ENCODE data around the gene RAC2. TPM values are rescaled to one million over a fixed set of nuclear protein-coding genes. Genes with fewer than 3 reads are reported as not detected.
A peak's percentile ranks its signal among the peaks of the same experiment; 100 is the strongest.

The RAC2 gene
- total RNA-seq, 4 donors from 2014 or later = 17.3 to 27.1 (median 19.6) TPM

DNA sequence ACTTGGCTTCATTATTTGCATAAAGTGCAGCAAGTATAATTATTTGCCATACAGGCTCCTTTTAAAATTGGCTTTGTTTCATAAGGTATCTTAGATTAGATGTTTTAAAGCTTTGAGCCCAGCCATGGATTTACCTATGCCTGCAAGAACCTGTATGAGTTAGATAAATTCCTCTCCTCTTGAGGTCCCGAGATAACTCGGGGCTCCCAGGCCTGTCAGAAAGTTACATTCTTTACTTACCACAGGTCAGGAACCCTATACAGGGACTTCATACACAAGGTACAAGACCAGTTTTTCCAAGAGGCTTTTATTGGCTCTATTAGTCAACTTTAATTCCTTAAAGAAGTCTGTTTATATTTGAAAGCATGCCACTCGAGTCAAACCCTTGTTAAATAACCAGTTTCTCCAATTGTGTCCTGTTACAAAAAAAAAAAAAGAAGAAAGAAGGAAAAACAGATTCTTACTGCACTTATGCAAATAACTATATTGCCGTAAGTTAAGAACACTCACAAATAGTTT is 53.7 kb downstream of the RAC2 start:
- Histone ChIP-seq H3K9me3 (no peaks in the 10 kb centered on the region), H3K27me3 (no peaks in the 10 kb centered on the region), H3K4me3 (no peak overlapping the region), H3K4me1 (peaks cover 27 to 61% (median 31%) of the 10 kb centered on the region in 3 donors), H3K36me3 (no peaks in the 10 kb centered on the region), H3K27ac (peak overlapping the region in 1 of 4 donors; percentile 91)
- intact Hi-C loops (cut with DNase I) = no loop called here
- TF ChIP-seq CTCF (IDR thresholded peaks at IDR 0.05) (no peak), POLR2A (IDR thresholded peaks at IDR 0.05) (no peak)
- WGBS, 2 donors = 28 to 47% methylated on average over 4 of the region's 4 CpGs
- no peak for DNase-seq

DNA sequence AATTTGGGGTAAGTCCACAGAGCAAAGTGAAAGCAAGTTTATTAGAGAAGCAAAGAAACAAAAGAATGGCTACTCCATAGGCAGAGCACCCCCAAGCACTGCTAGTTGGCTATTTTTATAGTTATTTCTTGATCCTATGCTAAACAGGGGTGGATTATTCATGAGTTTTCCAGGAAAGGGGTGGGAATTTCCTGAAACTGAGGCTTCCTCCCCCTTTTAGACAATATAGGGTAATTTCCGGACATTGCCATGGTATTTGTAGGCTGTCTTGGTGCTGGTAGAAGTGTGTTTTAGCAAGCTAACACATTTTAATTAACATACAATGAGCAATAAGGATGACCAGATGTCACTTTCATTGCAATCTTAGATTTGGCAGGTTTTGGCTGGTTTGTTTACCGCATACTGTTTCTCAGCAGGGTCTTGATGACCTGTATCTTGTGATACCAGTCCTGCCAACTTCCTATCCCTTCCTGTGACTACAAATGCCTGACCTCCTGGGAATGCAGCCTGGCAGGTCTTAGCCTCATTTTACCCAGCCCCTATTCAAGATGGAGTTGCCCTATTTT is 55.1 kb downstream of the RAC2 start:
- no peaks in the 10 kb centered on the region for H3K9me3 ChIP-seq
- intact Hi-C loops (cut with DNase I) = no loop called here
- WGBS, 2 donors = 23 to 33% methylated on average over 2 of the region's 2 CpGs
- peaks cover 27 to 69% (median 31%) of the 10 kb centered on the region in 3 donors for H3K4me1 ChIP-seq
- peak overlapping the region; percentile 75 to 91 (median 88) for H3K27ac ChIP-seq
- no peaks in the 10 kb centered on the region for H3K36me3 ChIP-seq
- no peak for DNase-seq
- H3K4me3 ChIP-seq = peak overlapping the region in 1 of 4 donors; percentile 56
- no peak for TF ChIP-seq POLR2A (IDR thresholded peaks at IDR 0.05)
- no peak for TF ChIP-seq CTCF (IDR thresholded peaks at IDR 0.05)
- H3K27me3 ChIP-seq = no peaks in the 10 kb centered on the region

DNA sequence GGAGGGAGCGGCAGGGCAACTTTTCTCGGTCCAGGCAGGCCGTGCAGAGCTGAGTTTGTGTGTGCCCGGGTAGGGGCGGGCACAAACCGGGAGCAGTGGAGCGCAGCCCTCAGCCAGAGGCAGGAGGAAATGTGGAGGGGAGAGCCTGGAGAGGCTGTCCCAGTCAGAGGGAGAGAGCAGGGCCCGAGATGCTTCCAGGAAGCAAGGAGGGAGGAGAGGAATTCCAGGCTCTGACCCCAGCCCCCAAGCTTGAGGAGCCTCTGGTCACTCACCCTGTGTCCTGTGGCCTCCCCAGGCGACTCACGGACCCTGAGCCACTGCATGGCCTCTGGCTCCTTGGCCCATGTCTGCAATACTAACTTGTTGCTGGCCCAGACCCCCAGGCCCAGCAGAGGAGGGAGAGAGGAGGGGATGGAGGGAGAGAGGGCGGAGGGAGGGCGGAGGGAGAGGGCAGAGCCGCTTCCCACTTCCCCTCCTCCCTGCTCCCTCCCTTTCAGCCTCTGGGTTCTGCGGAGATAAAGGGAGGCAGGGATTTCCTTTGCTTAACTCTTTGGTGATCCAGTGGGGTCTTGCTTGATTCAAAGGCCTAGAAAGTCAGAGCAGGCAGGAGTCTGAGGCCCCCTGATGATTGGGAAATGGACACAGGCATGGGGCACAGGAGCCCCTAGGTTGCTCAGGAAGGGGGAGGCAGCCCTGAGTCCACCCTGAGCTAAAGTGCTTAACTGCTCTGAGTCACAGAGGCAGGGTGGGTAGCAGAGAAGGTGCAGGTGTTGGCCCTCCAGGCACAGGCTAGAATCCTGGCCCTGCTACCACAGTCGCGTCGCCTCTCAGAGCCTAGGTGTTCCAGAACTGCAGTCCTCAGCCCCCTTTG is 55.9 kb downstream of the RAC2 start, which contains the start of gene C1QTNF6:
TSS of gene C1QTNF6 (minus strand) at position 357 of the 871 bp plus-strand sequence. CDS start at position 323, 34 bp downstream.
- 22 to 42% methylated on average over 7 to 9 of the region's 17 CpGs for WGBS, 2 donors
- no peaks in the 10 kb centered on the region for H3K9me3 ChIP-seq
- peaks cover 27 to 65% (median 31%) of the 10 kb centered on the region in 3 donors for H3K4me1 ChIP-seq
- TF ChIP-seq CTCF (IDR thresholded peaks at IDR 0.05) (no peak), POLR2A (IDR thresholded peaks at IDR 0.05) (no peak)
- intact Hi-C loops (cut with DNase I) = no loop called here
- no peaks in the 10 kb centered on the region for H3K36me3 ChIP-seq
- no peaks in the 10 kb centered on the region for H3K27me3 ChIP-seq
- peak within 1 kb of the TSS in 3 of 4 donors; percentile 32 to 56 (median 38) for H3K4me3 ChIP-seq
- no peak for DNase-seq
- H3K27ac ChIP-seq = peak within 1 kb of the TSS; percentile 75 to 91 (median 88)

- no peaks in the 10 kb centered on the region for H3K9me3 ChIP-seq
- TF ChIP-seq CTCF (IDR thresholded peaks at IDR 0.05) = no peak
- no peak for TF ChIP-seq POLR2A (IDR thresholded peaks at IDR 0.05)
- peaks cover 27 to 66% (median 31%) of the 10 kb centered on the region in 3 donors for H3K4me1 ChIP-seq
- no peaks in the 10 kb centered on the region for H3K27me3 ChIP-seq
- peaks cover 0 to under 1% (median 0%) of the 10 kb centered on the region in 3 donors for H3K36me3 ChIP-seq
- peak overlapping the region in 3 of 4 donors; percentile 32 to 56 (median 38) for H3K4me3 ChIP-seq
- 7 to 23% methylated on average over 5 of the region's 5 CpGs for WGBS, 2 donors
- intact Hi-C loops (cut with DNase I) = no loop called here
- H3K27ac ChIP-seq = peak overlapping the region; percentile 75 to 91 (median 88)
- no peak for DNase-seq
Observed at GRCh38 chr22:37187552-37187890, 56.5 kb downstream of the RAC2 start.
